HepG2 (cell line): Measurements from ENCODE around the gene PIK3CA. TPM values are rescaled to one million over a fixed set of nuclear protein-coding genes. Genes with fewer than 3 reads are reported as not detected.

Experiments
- ATAC-seq: fragments of 200-7000 bp; cut with Tn5 transposase; 3 replicates; pipeline ENCODE4 v1.9.1; 2020; ENCODE audit warnings: mild to moderate bottlenecking, moderate library complexity
- BruUV-seq: library from RNA; stranded (reverse); fragments of 400-500 nt; replicated peaks from 2 replicates; lab custom pipeline; 2021; lab: Mats Ljungman, UMichigan
- CTCF ChIA-PET: fragments of 300-600 bp; formaldehyde crosslinking; extraction: SDS; loops from one replicate; lab custom pipeline; 2021; ENCODE audit warnings: low total read pairs, inconsistent platforms, low intra/inter-chr PET ratio; lab: Yijun Ruan, JAX
- POLR2A ChIA-PET: fragments of 350-600 bp; sonication (Branson Sonifier 250); formaldehyde crosslinking; loops from one replicate; lab custom pipeline; 2020; ENCODE audit warnings: antibody characterized with exemption, inconsistent platforms; lab: Yijun Ruan, JAX
- DNase-seq: peaks from one replicate; pipeline ENCODE4 v3.0.0-alpha.2; 2015; ENCODE audit warnings: low spot score
- FAIRE-seq: peaks from 3 replicates; lab custom pipeline; 2011; peaks lifted over from hg19 to GRCh38; lab: Jason Lieb, UNC
- H2AFZ ChIP-seq: one replicate; pipeline ENCODE4 v1.6.1; 2011; ENCODE audit warnings: low read length, inconsistent platforms
- H3K27ac ChIP-seq: fragments of 300-600 bp; 3 replicates; pipeline ENCODE4 v1.8.0; 2011; ENCODE audit warnings: mixed run types, mild to moderate bottlenecking, mixed read lengths, low read length, inconsistent platforms; ENCODE audit not compliant: insufficient read depth; ENCODE audit errors: extremely low read length
- H3K27me3 ChIP-seq, 2 experiments: fragments of 200-600 bp in 1 of 2; 2 replicates in 1 of 2; 3 replicates in 1 of 2; pipeline versions ENCODE4 v1.6.0 to v1.8.0; 2011; ENCODE audit warnings: low read length in 2 of 2, mild to moderate bottlenecking in 2 of 2, moderate library complexity in 2 of 2, inconsistent platforms in 1 of 2; ENCODE audit not compliant: insufficient read depth in 2 of 2, control insufficient read depth in 1 of 2
- H3K36me3 ChIP-seq, 2 experiments: fragments of 200-600 bp in 1 of 2; replicated peaks in 1 of 2; 2 replicates in 1 of 2; 3 replicates in 1 of 2; pipeline versions ENCODE4 v1.5.1 to v1.8.0; 2011; ENCODE audit warnings: low read length in 2 of 2, inconsistent platforms in 1 of 2; ENCODE audit not compliant: insufficient read depth in 2 of 2, control insufficient read depth in 1 of 2
- H3K4me1 ChIP-seq: 2 replicates; pipeline ENCODE4 v1.5.1; 2012; ENCODE audit warnings: low read length, inconsistent platforms; ENCODE audit not compliant: insufficient read depth
- H3K4me2 ChIP-seq: 2 replicates; pipeline ENCODE4 v1.6.0; 2011; ENCODE audit warnings: low read depth, low read length, inconsistent platforms
- H3K4me3 ChIP-seq, 3 experiments: fragments of 200-600 bp in 1 of 3; sonication (generic), shearing (Covaris generic) in 1 of 3; replicated peaks in 1 of 3; 2 replicates each; pipeline ENCODE4 v1.5.1; 2011 to 2016; ENCODE audit warnings: low read length in 3 of 3, inconsistent platforms in 2 of 3, low read depth in 2 of 3, mild to moderate bottlenecking in 2 of 3, control low read depth in 1 of 3, mixed read lengths in 1 of 3; ENCODE audit not compliant: insufficient read depth in 1 of 3
- H3K79me2 ChIP-seq: one replicate; pipeline ENCODE4 v1.6.1; 2011; ENCODE audit warnings: low read length, inconsistent platforms; ENCODE audit not compliant: insufficient read depth
- H3K9ac ChIP-seq: 2 replicates; pipeline ENCODE4 v1.6.0; 2011; ENCODE audit warnings: mild to moderate bottlenecking, low read depth, low read length, inconsistent platforms; ENCODE audit not compliant: insufficient read depth
- H3K9me3 ChIP-seq: 2 replicates; pipeline ENCODE4 v1.5.1; 2012; ENCODE audit warnings: mild to moderate bottlenecking, low read length
- H4K20me1 ChIP-seq: 2 replicates; pipeline ENCODE4 v1.6.0; 2011; ENCODE audit warnings: inconsistent platforms, mild to moderate bottlenecking, low read length, moderate library complexity; ENCODE audit not compliant: insufficient read depth
- ARHGAP35 ChIP-seq: sonication (generic); formaldehyde crosslinking; IDR thresholded peaks from 2 replicates; pipeline ENCODE4 v1.9.0; 2022; ENCODE audit warnings: mild to moderate bottlenecking, inconsistent platforms, moderate library complexity, missing genetic modification reagents, borderline replicate concordance
- FOXA3 ChIP-seq: IDR thresholded peaks from 2 replicates; pipeline ENCODE4 v1.6.1; 2016; ENCODE audit warnings: missing genetic modification reagents, missing compliant biosample characterization
- FOXK2 ChIP-seq: fragments of 450-650 bp; IDR thresholded peaks from 2 replicates; pipeline ENCODE4 v1.6.1; 2016
- KLF15 ChIP-seq: sonication (generic); formaldehyde crosslinking; IDR thresholded peaks from 2 replicates; pipeline ENCODE4 v1.8.1; 2023; ENCODE audit warnings: borderline replicate concordance, mild to moderate bottlenecking, inconsistent platforms, missing genetic modification reagents, mixed read lengths
- MEF2D ChIP-seq: sonication (generic); formaldehyde crosslinking; IDR thresholded peaks from 2 replicates; pipeline ENCODE4 v1.5.1; 2020; ENCODE audit warnings: mild to moderate bottlenecking, missing genetic modification reagents
- PCBP1 ChIP-seq: fragments of 200-400 bp; formaldehyde crosslinking; IDR thresholded peaks from 2 replicates; pipeline ENCODE4 v1.6.1; 2017; ENCODE audit warnings: mild to moderate bottlenecking, low read depth, low read length, borderline replicate concordance
- TAF1 ChIP-seq: sonication (generic); formaldehyde crosslinking; IDR thresholded peaks from 2 replicates; pipeline ENCODE4 v1.4.0; 2020; ENCODE audit warnings: missing genetic modification reagents
- U2AF2 ChIP-seq: fragments of 200-400 bp; formaldehyde crosslinking; IDR thresholded peaks from 2 replicates; pipeline ENCODE4 v1.6.1; 2017; ENCODE audit warnings: low read depth, mild to moderate bottlenecking, low read length
- ZMAT3 ChIP-seq: sonication (generic); formaldehyde crosslinking; conservative IDR thresholded peaks from 2 replicates; pipeline ENCODE4 v1.7.0; 2021; ENCODE audit warnings: missing genetic modification reagents
- ZNF564 ChIP-seq: sonication (generic); formaldehyde crosslinking; IDR thresholded peaks from 2 replicates; pipeline ENCODE4 v1.8.1; 2023; ENCODE audit warnings: mild to moderate bottlenecking, missing genetic modification reagents
- ZNF777 ChIP-seq: sonication (generic); formaldehyde crosslinking; IDR thresholded peaks from 2 replicates; pipeline ENCODE4 v1.4.0; 2020; ENCODE audit warnings: missing genetic modification reagents
- WGBS: methylation state at CpG from one replicate; pipeline ENCODE4 v1.1.6; 2017; ENCODE audit warnings: low lambda C conversion rate; 5-methylcytosine and 5-hydroxymethylcytosine counted together
- in situ Hi-C: cut with HindIII; loops from 2 replicates; pipeline ENCODE4 v1.10.0; 2017; ENCODE audit warnings: low pct_unique_long_range_greater_than_20kb; ENCODE audit not compliant: extremely low pct_ligation_motif_present
- intact Hi-C: fragments of 100-400 bp; cut with micrococcal nuclease; formaldehyde crosslinking; loops from one replicate; pipeline ENCODE4 v1.10.0; 2022; ENCODE audit not compliant: unreplicated experiment
- polyA plus RNA-seq, 8 experiments: library from polyadenylated mRNA; depleted of rRNA in 3 of 8; stranded (reverse) in 7 of 8; unstranded in 1 of 8; fragments of >200 nt; fragmentation: Illumina TruSeq in 4 of 8; extraction: Trizol in 4 of 8; gene quantifications; 2 replicates each; pipeline versions ENCODE4 v1.2.1 to v1.2.3, GENCODE V29; 2011 to 2016; ENCODE audit warnings: low read depth in 4 of 8, missing spikeins in 1 of 8, mixed read lengths in 1 of 8; ENCODE audit not compliant: insufficient read depth in 1 of 8
- total RNA-seq, 5 experiments: library from RNA; depleted of rRNA; stranded (reverse); fragments of >200 nt; fragmentation: Illumina TruSeq; extraction: Trizol; gene quantifications; 2 replicates each; pipeline ENCODE4 v1.2.3, GENCODE V29; 2016; ENCODE audit warnings: low read depth in 1 of 5
- TF ChIP-seq, protein P1 (sequence below): sonication (generic); formaldehyde crosslinking; IDR thresholded peaks from 2 replicates; pipeline ENCODE4 v1.5.0; 2020; ENCODE audit warnings: mild to moderate bottlenecking, missing genetic modification reagents
- TF ChIP-seq, protein P2 (sequence below): sonication (generic); formaldehyde crosslinking; IDR thresholded peaks from 2 replicates; pipeline ENCODE4 v1.4.0; 2020; ENCODE audit warnings: missing genetic modification reagents, borderline replicate concordance

The PIK3CA gene
- total and polyA plus RNA-seq, 2 of the 13 experiments (the other 11 are each of a cell fraction or from before 2014, with no cell fraction given) = 5.7 to 11.4 TPM

DNA sequence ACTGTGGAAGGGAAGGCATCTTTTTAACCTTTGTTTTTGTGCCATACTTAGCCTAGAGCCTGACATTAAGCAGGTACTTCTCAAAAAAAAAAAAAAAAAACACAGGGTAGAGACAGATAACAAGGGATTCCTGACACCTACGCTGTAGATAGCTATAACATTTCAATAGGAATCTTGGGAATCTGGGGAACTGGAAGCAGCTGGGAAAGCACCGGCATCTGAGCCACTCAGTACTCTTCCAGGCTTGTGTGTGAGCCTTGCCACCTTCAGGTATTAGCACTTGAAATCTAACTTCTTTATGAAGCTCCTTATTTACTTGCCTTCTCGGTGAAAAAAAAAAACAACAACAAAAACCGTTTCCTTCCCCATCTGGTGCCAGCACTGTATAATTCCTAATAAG lies 46.8 kb downstream of the PIK3CA start:
- Histone ChIP-seq H4K20me1 (peaks cover 5% of the 10 kb centered on the region; the same call in 1 of the 2 replicates), H3K27ac (no peak overlapping the region), H3K4me1 (peaks cover 8% of the 10 kb centered on the region), H3K4me2 (no peak overlapping the region), H3K36me3 (no peaks in the 10 kb centered on the region), H3K27me3 (no peaks in the 10 kb centered on the region), H3K4me3 (no peak overlapping the region), H3K79me2 (no peaks in the 10 kb centered on the region), H3K9ac (no peak overlapping the region), H3K9me3 (no peaks in the 10 kb centered on the region), H2AFZ (no peak overlapping the region)
- ChIA-PET POLR2A (no interaction called here), CTCF (no interaction called here)
- ATAC-seq = no peak
- BruUV-seq = no TSS peak
- in situ Hi-C loops = no loop called here
- no peak for DNase-seq
- WGBS = 91% methylated on average over 4 of the region's 4 CpGs
- TF ChIP-seq ARHGAP35 = no peak
- no peak for TF ChIP-seq FOXA3 (CRISPR knock-in tag)
- no peak for TF ChIP-seq ZMAT3 (CRISPR knock-in tag)
- FAIRE-seq = no peak
- intact Hi-C loops = no loop called here

DNA sequence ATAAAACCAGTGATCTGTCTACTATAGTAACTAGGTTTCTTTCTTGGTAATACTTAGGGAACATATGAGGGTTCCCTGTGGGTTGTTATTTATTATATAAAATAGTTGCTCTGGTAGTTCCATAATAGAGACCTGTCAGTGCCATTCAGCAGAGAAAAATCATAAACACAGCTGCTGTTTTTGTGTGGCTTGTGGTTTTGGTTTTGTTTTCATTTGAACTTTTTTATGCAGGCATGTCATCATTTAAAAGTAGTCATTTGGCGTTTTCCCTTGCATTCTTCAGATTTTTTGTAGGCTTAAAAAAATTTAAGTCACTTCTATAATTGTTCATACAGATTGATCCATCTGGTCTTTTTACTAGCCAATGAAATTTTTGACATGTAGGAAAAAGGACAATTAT lies 47.9 kb downstream of the PIK3CA start:
- H3K4me2 ChIP-seq = no peak overlapping the region
- H4K20me1 ChIP-seq = peaks cover 5% of the 10 kb centered on the region; the same call in 1 of the 2 replicates
- intact Hi-C loops (no loop called here), in situ Hi-C loops (no loop called here)
- WGBS = 95% methylated on average over 1 of the region's 1 CpG
- no peak overlapping the region for H2AFZ ChIP-seq
- H3K9ac ChIP-seq = no peak overlapping the region
- H3K9me3 ChIP-seq = no peaks in the 10 kb centered on the region
- H3K27me3 ChIP-seq = no peaks in the 10 kb centered on the region
- ChIA-PET CTCF (no interaction called here), POLR2A (no interaction called here)
- DNase-seq (no peak), FAIRE-seq (no peak), ATAC-seq (no peak)
- no peak overlapping the region for H3K27ac ChIP-seq
- H3K79me2 ChIP-seq = no peaks in the 10 kb centered on the region
- H3K4me1 ChIP-seq = peaks cover 8% of the 10 kb centered on the region
- H3K4me3 ChIP-seq = no peak overlapping the region
- H3K36me3 ChIP-seq = 0 out of 5 replicates have a peak, but pooled peaks cover 0 to 3% of the 10 kb centered on the region in 2 experiments
- BruUV-seq = no TSS peak
- TF ChIP-seq ZNF564 (CRISPR knock-in tag) = no peak
- no peak for TF ChIP-seq PCBP1
- no peak for TF ChIP-seq KLF15 (CRISPR knock-in tag)
- TF ChIP-seq, protein P1, sequence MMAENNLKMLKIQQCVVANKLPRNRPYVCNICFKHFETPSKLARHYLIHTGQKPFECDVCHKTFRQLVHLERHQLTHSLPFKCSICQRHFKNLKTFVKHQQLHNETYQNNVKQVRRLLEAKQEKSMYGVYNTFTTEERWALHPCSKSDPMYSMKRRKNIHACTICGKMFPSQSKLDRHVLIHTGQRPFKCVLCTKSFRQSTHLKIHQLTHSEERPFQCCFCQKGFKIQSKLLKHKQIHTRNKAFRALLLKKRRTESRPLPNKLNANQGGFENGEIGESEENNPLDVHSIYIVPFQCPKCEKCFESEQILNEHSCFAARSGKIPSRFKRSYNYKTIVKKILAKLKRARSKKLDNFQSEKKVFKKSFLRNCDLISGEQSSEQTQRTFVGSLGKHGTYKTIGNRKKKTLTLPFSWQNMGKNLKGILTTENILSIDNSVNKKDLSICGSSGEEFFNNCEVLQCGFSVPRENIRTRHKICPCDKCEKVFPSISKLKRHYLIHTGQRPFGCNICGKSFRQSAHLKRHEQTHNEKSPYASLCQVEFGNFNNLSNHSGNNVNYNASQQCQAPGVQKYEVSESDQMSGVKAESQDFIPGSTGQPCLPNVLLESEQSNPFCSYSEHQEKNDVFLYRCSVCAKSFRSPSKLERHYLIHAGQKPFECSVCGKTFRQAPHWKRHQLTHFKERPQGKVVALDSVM (CRISPR knock-in tag) = no peak
- TF ChIP-seq ZNF777 (CRISPR knock-in tag) = no peak
- TF ChIP-seq, protein P2, sequence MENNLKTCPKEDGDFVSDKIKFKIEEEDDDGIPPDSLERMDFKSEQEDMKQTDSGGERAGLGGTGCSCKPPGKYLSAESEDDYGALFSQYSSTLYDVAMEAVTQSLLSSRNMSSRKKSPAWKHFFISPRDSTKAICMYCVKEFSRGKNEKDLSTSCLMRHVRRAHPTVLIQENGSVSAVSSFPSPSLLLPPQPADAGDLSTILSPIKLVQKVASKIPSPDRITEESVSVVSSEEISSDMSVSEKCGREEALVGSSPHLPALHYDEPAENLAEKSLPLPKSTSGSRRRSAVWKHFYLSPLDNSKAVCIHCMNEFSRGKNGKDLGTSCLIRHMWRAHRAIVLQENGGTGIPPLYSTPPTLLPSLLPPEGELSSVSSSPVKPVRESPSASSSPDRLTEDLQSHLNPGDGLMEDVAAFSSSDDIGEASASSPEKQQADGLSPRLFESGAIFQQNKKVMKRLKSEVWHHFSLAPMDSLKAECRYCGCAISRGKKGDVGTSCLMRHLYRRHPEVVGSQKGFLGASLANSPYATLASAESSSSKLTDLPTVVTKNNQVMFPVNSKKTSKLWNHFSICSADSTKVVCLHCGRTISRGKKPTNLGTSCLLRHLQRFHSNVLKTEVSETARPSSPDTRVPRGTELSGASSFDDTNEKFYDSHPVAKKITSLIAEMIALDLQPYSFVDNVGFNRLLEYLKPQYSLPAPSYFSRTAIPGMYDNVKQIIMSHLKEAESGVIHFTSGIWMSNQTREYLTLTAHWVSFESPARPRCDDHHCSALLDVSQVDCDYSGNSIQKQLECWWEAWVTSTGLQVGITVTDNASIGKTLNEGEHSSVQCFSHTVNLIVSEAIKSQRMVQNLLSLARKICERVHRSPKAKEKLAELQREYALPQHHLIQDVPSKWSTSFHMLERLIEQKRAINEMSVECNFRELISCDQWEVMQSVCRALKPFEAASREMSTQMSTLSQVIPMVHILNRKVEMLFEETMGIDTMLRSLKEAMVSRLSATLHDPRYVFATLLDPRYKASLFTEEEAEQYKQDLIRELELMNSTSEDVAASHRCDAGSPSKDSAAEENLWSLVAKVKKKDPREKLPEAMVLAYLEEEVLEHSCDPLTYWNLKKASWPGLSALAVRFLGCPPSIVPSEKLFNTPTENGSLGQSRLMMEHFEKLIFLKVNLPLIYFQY = no peak
- TF ChIP-seq TAF1 (CRISPR knock-in tag) = no peak
- TF ChIP-seq U2AF2 = no peak
- TF ChIP-seq MEF2D = no peak
- no peak for TF ChIP-seq FOXK2
